AG09319 (cell line): ENCODE measurements around the gene SELENOS.

ENCODE experiments used
- DNase-seq: peaks from one replicate; pipeline ENCODE4 v3.0.0-alpha.2; 2010; ENCODE audit warnings: low read depth; ENCODE audit errors: extremely low read depth
- TF ChIP-seq, protein P1 (sequence below): IDR thresholded peaks from 2 replicates; pipeline ENCODE4 v1.5.1; 2011; ENCODE audit warnings: low read depth, mild to moderate bottlenecking, inconsistent platforms, low read length, moderate library complexity

SELENOS gene

DNA sequence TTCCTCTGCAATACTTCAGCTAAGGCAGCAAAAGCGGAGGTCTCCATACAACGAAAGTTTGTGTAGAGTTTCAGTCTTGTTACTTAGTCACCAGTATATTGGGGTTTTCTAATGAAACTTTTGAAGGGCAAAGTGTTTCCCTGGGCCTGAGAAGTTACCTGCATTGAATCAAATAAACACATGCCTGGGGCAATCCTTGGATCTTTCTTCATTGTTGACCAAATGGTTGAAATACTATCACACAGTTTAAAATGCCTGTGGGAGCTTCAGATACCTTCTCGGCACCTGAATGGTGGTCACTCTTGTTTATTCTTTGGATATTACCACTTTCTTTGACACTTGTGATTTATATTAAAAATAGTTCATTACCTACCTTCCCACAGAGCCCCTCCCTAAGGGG is 24.4 kb downstream of the SELENOS start:
- DNase-seq, result no peak
- TF ChIP-seq, protein P1, sequence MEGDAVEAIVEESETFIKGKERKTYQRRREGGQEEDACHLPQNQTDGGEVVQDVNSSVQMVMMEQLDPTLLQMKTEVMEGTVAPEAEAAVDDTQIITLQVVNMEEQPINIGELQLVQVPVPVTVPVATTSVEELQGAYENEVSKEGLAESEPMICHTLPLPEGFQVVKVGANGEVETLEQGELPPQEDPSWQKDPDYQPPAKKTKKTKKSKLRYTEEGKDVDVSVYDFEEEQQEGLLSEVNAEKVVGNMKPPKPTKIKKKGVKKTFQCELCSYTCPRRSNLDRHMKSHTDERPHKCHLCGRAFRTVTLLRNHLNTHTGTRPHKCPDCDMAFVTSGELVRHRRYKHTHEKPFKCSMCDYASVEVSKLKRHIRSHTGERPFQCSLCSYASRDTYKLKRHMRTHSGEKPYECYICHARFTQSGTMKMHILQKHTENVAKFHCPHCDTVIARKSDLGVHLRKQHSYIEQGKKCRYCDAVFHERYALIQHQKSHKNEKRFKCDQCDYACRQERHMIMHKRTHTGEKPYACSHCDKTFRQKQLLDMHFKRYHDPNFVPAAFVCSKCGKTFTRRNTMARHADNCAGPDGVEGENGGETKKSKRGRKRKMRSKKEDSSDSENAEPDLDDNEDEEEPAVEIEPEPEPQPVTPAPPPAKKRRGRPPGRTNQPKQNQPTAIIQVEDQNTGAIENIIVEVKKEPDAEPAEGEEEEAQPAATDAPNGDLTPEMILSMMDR, result no peak

DNA sequence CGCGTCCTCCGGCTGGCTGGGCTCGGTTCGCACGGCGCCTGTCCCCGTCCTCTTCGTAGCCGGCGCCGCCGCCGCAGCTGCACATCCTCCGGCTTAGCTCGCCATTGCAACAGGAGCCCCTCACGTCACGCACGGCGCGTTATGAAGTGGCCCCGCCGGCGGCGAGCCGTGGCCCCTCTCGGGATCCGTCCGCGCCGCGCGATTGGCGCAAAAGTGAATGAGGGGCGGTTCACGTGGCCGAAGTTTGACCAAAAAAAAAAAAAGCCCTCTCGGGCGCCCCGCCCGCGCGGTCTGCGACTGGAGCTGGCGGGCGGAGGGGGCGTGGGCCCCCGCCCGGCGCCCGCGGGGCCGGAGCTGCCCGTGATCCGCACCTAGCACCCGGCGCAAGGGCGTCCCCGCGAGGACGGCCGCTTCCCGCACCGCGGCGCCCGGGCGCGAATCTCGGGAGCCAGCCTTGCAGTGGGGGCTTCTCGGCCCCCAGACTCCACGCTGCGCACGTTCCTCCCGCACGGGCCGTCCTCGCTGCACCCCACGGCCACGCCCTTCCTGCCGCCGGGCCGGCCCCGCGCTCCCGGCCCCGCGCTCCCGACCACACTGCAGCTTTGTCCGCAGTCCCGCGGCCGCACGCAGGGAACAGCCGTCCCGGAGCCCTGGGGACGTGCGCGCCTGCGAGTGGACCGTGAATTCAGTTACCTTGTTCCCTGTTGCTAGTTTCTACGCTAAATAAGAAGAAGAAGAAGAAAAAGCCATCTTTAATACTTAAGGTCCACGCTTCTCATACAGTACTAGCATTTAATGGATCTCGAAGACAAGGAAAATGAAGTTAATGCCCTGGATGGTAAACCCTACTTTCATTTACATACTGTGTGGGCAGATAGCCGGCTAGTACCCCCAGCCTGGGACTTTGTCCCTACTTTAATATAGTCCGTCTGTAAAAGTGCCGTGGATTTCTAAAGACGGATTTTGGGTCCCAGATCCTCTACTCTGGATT is 25.2 kb downstream of the SELENOS start, which contains the start of gene CHSY1:
TSS of gene CHSY1 (minus strand) at position 219 of the 991 bp plus-strand sequence. CDS start 592 bp downstream, outside the sequence.
- TF ChIP-seq, protein P1, result peak; percentile 12
- peak; percentile 87 for DNase-seq

DNA sequence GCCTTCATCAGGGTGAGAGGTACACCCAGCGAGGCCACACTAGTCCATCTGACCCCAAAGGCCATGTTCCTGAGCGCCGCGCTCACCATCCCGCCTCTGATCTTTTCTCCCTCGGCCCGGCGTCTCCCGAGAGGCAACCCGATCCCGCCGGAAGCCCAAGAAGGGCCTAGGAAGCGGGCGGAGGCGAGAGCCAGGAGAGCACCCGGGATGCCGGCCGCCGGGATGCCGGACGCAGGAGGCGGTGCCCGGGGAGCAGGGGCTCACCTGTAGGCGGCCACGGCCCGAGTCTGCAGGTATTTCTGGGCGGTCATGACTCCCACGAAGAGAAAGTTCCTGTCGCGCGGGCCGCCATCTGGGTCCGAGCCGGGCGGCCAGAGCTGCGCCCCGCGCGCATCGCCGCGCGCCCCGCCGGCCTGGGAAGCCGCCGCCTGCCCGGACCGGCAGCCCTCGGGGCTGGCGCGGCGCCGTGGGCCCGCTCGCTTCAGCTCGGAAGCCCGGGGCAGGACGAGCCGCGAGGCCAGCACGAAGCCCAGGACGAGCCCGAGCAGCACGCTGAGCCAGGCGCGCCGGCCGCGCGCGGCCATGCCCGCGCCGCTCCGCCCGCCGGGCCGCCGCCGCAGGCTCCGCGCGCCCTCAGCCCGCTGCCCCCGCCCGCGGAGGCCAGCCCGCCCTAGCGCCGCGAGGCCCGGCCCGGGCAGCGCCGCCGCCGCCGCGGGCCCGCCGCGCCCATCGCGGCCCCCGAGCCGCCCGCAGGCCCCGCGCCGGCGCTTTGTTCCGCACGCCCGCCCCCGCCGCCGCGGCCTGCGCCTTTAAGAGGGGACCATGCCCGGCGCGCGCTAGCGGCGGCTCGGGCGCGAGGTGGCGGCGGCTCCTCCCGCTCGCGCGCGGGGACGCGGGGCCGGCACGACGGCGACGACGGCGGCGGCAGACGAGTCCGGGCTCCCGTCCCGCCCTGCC is 26.1 kb downstream of the SELENOS start:
- TF ChIP-seq, protein P1, result no peak
- no peak for DNase-seq

DNA sequence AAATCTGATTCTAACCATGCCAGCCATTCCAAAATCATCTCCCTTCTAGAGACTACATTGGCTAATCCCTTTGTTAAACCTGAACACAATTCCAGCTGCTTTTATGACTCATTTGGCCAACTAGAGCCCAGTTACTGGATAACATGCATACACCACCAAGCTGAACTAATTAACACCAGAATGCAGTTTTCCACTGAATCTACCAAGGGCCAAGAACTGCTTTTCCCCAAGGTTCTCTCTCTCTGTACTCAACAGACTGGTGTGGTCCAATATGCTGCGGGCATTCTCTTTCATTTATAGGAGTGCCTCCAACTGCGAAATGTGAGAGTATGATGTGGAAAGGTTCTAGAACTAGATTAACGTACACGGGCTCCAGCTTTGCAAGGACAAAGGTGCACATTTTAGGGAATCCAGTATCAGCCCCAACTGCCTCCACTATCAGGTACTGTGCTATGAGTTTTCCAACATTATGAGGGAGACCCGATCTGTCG is 26.9 kb downstream of the SELENOS start:
- TF ChIP-seq, protein P1, result no peak
- peak; percentile 74 for DNase-seq

DNA sequence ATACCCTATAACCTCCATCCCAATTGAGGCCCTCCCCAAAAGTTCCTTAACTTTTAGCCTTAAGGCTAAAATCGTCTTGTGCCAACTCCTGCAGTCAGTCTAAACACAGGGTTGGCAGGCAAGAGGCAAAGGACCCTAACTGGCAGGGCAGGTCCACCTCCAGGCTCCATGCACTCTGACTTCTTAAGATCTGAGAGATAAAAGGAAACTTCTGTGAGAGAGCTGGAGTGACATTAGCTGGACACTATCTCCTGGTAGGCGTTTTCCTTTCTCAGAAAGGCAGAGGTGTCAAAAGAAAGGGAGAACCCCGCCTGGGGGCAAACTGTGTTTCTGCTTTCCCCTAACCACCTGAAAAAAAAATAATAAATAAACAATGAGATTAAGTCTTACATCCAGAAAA is 29.0 kb downstream of the SELENOS start:
- TF ChIP-seq, protein P1, result no peak
- DNase-seq, result no peak

DNA sequence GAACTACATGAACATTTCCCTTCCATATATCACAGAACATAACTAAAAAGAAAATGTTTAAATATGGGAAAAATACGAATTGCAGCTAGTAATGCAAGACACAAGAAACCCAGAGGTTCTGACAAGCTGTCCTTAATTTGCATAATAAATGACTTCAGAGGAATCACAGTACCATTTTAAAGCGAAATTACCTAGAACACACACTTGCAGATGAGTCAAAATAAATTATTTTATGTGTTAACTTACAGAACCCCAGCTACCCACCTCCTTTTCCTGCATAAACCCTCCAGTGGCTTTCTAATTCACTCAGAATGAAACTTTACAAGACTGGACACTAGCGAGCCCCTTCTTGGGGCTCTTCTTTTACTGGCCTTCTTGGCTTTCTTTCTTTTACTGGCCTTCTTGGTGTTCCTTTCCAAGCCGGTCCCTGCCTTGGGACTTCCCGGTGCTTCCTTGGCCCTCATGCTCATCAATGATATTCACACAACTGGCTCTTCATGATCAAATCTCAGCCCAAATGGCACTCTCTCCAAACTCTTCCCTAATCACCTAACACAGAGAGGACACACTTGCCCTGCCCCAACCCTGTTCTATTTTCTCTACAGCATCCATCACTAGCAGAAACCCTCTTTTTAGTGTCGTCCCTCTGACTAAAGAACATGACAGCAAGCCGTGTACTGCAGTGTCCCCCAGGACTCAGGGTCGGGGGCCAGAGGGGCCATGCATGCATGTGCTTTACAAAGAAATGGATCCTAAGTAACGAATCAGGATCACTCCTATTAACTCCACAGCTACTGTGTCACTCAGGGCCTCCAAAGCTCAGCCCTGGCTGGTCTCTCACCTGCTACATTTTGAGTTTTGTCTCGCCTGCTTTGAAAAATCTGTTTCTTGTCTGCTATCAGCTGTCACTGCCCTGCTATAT is 30.2 kb downstream of the SELENOS start:
- TF ChIP-seq, protein P1, result no peak
- DNase-seq, result no peak
